Stimulated activated CD4-positive, alpha-beta T cell treated with anti-CD3 and anti-CD28 coated beads, Interleukin-4, amount 100 ng/mL, for 4 hours (primary cell): ENCODE data around the gene CC2D1B.
"Not testable (repeated sequence)": the region's sequence is repeated elsewhere in the genome, so short reads cannot be mapped to it uniquely, and the experiment has no call there.

Source experiments
- DNase-seq, 2 experiments: peaks; one replicate each; pipeline ENCODE4 v3.0.0-alpha.2; 2020

Gene CC2D1B, protein sequence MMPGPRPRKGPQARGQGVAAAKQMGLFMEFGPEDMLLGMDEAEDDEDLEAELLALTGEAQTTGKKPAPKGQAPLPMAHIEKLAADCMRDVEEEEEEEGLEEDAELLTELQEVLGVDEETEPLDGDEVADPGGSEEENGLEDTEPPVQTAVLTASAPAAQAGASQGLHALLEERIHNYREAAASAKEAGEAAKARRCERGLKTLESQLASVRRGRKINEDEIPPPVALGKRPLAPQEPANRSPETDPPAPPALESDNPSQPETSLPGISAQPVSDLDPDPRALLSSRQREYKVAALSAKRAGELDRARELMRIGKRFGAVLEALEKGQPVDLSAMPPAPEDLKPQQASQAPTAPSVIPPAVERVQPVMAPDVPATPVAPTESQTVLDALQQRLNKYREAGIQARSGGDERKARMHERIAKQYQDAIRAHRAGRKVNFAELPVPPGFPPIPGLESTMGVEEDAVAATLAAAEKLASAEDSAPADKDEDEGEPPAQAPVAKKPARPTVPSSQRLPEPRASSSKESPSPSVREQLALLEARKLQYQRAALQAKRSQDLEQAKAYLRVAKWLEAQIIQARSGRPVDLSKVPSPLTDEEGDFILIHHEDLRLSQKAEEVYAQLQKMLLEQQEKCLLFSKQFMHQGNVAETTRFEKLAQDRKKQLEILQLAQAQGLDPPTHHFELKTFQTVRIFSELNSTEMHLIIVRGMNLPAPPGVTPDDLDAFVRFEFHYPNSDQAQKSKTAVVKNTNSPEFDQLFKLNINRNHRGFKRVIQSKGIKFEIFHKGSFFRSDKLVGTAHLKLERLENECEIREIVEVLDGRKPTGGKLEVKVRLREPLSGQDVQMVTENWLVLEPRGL

DNA sequence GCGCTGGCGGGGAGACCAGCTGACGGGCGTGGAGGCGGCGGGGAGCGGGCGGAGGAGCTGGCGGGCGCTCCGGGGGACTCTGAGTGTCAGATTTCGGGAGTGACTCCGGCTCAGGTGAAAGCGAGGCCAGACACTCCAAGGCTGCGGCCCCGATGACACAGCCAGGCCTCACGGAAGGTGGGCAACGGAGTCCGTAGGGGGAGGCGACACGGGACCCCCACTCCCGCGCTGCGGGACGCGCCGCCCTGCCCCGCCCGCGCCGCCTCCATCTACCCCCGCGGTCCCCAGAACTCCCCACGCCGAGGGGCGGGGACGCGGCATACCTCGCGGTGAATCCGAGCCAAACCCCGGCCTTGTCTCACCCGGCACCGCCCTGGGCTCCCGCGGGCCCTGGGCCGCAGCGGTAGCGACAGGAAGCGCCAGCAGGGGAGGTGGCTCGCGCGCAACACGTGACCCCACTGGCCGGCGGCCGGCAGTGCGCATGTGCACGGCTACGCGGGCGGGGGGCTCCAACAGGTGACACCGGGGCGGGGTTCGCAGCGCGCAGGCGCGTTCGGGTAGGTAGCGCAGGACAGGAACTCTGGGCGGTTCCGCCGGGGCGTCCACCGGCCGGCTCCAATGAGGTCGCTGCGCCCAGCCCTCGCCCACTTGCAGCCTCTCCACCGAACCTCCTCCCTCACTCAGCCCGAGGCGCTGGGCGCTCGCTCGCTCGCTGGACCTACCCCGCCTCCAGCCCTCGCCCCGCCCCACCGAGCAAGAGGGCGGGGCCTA, at the start of gene CC2D1B:
Gene CC2D1B (minus strand): TSS at position 460 of the 771 bp plus-strand sequence. CDS start 1,585 bp downstream, outside the sequence.
- DNase-seq, result peak; percentile 98 to 99

DNA sequence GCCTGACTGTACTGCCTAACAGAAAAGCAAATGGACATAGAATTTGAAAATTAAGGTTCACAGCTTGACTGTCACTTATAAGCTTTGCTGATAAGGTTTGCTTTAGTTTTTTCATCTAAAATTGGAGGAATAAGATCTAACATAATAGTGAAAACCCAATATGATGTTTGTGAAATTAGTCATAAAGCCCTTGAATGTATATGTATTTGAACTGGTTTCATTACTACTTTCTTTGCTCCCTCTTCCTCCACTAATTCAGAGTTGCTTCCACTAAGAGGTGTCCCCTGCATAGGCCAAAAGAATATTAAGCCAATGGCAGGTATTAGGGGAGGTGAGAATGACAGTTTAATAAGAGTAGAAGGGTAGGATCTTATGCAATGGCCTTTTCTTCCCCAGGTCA, 48.9 kb upstream of the CC2D1B start:
- DNase-seq, result no peak

DNA sequence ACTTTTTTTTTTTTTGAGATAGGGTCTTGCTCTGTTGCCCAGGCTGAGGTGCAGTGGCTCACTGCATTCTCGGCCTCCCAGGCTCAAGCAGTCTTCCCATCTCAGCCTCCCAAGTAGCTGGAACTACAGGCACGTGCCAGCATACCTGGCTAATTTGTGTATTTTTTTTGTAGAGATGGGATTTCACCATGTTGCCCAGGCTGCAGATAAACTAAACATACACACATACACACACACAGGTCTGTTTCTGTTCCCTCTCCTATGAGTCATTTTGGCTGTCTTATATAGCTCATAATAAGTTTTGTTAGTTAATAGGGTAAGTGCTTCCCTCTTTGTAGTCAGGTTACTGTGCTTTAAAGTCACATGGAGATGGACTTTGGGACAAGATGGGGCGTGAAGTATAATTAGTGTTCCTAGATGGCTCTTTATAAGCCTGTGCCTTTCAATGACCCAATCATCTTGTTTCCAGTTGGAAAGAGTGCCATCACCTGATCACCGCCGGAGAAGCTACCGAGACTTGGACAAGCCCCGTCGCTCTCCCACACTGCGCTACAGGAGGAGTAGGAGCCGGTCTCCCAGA, 47.5 kb upstream of the CC2D1B start:
- no peak for DNase-seq

DNA sequence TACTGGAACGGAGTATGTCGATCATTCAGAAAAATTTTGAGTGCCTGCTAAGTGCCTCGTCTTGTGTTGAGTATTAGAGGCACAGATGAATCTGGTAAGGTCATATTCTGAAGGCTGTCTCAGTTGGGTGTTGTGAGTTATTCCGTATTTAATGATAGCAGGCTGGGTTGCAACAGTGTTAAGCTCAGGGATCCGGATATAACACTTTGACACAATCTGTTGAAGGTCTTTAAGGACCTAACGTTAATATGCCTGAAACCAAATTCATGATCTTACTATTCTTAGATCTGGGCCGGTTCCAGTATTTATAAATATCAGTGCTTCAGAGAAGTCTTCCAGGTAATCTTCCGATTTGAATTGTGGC, 39.0 kb upstream of the CC2D1B start:
- DNase-seq, result no peak

DNA sequence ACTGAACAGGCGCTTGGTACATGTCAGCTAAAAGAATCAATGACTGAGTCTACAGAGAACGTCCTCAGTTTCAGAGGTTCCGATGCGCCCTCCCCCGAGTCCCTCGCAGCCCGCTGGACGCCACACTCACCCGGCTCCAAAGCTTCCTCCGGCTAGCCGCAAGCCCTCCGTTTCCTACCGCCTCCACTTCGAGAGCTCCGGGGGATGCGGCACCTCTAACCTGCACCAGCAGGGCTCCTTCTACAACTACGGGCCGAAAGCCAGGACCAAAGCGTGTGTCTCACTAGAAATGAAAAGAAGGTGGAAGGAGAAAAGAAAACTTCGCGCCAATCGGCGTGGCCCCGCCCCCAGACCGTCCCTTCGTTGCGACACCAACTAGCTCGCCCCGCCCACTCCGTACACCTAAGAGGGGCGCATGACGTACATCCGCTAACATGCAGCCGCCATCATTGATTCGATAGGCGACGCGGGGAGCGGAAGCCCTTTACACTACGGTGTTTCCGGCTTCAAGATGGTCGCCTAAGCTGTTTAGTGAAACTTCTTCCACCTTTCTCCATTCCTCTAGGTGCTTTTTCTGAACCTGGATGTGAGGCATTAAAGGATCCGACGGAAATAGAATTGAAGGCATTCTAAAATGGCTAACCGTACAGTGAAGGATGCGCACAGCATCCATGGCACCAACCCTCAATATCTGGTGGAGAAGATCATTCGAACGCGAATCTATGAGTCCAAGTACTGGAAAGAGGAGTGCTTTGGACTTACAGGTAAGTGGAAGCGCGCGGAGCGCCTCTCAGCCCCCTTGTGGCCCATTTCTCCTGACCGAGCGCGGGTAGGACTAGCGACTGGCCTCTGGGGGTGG, 38.3 kb upstream of the CC2D1B start, which contains the start of the genes ORC1 and PRPF38A:
Gene ORC1 (minus strand): TSS at position 308 of the 859 bp plus-strand sequence. CDS start 2,200 bp downstream, outside the sequence.
Gene PRPF38A (plus strand): TSS at position 487 of the 859 bp plus-strand sequence. CDS start 148 bp downstream, at position 635.
- peak; percentile 96 to 98 for DNase-seq

DNA sequence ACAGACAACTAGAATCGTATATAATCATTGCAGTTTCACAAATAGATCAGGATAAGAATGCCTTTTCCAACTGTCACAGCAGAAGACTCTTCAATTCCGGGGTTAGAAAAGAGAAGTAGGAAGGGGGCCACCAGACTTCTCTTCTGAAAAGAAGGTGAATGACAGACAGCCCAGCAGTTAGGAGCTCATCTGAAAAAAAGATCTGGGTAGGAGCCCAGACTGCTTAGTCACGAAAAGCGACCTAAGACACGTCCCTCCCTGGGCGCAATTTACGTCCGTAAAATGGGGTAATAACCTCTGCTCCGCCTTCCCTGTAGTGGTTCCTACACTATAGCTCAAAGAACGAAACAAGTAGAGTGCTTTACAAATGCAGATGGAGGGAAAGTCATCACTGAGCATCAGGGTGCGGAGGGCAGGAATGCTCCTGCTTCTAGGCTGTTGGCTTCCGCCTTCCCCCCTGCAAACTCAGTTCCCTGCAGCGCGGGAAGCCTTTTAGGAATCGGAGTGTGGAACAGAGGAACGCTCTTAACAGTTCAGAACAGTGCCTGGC, 37.6 kb upstream of the CC2D1B start:
- DNase-seq, result peak; percentile 19 to 34

DNA sequence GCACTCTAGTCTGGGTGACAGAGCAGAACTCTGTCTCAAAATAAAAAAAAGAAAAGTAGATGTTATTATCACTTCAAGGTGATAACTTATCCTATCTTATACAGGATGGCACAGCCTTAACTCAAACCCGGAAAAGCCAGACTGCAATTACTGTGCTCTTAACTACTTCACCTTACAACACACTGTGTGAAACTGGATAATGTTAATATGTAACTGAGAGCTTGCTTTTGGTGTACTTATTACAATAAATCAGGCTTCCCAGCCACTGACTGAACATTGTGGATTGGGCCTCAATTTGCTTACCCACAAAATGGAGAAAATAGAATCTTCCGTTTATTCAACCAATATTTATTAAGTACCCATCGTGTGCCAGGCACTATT, 36.8 kb upstream of the CC2D1B start:
- no peak for DNase-seq

DNA sequence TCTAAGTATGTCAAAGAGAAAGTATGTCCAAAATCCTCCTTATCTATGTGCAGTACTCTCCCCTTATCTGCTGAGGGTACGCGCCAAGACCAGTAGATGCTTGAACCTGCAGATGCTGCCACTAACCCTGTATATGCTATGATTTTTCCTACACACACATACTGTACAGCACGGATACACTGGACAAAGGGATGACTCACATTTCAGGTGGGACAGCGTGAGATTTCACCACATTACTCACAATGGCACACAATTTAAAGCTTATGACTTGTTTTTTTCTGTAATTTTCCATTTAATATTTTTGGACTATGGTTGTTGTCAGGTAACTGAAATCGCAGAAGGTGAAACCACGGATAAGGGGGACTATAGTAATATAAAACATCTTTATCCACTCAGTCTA, 34.1 kb upstream of the CC2D1B start:
- no peak for DNase-seq

DNA sequence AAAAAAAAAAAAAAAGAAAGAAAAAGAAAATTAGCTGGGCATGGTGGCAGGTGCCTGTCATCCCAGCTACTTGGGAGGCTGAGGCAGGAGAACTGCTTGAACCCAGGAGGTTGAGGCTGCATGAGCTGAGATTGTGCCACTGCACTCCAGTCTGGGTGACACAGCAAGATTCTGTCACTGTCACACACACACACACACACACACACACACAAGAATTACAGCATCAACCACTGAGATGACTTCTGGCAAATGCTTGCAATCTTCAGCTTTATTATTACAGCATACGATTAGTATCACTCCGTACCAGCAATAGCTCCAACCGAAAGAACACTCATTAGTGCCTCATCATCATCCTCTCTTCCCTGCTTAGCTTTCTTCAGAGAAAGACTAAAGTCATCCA, 33.6 kb upstream of the CC2D1B start:
- DNase-seq, result no peak

DNA sequence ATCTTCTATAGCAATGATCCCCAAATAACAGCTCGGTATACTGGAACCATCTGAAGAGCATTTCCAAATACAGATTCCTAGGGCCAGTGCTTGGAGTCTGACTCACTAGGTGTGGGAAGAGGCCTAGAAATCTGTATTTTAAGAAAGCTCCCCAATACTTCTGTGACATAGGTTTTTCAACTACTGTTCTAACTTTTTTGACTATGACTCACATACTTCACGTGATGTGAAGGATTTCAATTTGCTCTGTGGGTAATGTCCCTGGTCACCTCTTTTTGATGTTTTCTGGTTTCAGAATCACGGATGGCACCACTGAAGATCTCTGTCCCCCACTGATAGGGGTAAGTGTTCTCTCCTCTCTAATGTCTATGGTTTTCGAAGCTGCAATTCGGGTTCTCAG, 27.2 kb upstream of the CC2D1B start:
- no peak for DNase-seq

DNA sequence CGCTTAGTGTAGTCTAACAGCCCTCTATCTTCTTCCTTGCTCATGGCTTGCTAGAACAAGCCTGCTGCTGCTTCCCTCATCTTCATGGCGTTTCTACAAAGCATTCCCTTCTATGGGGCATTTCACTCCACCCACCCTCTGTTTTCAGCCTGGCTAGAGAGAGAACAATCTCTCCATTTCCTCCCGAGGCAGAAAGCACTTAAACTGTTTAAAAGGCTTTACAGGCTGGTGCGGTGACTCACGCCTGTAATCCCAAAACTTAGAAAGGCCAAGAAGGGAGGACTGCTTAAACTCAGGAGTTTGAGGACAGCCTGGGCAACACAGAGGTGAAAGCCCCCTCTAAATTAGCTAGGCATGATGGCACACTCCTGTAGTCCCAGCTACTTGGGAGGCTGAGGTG, 20.5 kb upstream of the CC2D1B start:
- DNase-seq, result no peak

DNA sequence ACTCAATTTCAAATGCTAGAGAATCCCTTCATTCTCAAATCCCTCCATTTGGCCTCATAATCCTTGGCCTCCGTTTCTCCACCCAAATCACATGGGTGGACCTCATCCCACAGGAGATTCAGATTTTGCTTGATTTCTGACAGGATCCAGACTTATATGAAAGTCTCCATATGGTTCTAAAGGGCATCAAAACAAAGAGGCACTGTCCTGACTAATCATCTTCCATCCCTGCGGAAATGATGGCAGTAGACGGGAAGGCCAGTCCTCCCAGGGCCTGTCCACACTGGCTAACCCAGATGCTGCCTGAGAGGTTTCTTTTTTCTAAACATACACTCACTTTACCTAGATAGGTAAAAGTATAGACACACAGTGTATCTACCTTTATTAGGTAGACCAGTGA, 19.4 kb upstream of the CC2D1B start:
- DNase-seq, result no peak

DNA sequence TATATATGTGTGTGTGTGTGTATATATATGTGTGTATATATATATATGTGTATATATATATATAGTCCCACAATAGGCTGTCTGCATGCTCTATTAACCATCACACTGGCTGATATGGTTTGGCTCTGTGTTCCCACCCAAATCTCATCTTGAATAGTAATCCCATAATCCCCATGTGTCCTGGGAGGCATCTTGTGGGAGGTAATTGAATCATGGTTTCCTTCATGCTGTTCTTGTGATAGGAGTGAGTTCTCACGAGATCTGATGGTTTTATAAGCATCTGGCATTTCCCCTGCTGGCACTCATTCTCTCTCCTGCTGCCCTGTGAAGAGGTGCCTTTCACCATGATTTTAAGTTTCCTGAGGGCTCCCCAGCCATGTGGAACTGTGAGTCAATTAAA, 3.8 kb upstream of the CC2D1B start:
- not testable (repeated sequence) for DNase-seq

DNA sequence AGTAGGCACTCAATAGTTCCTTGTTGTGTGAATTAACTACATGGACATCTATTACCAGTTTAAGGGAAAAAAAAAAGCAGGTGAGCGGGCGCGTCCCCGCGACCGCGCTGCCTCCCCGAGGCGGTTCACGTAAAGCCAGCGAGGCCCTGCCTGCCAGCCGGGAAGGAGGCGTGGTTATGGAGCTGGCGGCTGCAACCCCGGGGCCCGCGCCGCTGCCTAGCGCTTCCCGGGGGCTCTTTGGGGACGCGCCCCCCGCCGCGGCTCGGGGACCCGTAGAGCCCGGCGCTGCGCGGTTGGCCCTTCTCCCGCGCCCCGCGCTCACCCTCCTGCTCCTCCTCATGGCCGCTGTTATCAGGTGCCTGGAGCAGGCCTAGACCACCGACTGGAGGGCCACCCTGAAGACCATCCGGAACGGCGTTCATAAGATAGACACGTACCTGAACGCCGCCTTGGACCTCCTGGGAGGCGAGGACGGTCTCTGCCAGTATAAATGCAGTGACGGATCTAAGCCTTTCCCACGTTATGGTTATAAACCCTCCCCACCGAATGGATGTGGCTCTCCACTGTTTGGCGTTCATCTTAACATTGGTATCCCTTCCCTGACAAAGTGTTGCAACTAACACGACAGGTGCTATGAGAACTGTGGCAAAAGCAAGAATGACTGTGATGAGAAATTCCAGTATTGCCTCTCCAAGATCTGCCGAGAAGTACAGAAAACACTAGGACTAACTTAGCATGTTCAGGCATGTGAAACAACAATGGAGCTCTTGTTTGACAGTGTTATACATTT, 2.6 kb upstream of the CC2D1B start:
- peak; percentile 54 to 56 for DNase-seq

DNA sequence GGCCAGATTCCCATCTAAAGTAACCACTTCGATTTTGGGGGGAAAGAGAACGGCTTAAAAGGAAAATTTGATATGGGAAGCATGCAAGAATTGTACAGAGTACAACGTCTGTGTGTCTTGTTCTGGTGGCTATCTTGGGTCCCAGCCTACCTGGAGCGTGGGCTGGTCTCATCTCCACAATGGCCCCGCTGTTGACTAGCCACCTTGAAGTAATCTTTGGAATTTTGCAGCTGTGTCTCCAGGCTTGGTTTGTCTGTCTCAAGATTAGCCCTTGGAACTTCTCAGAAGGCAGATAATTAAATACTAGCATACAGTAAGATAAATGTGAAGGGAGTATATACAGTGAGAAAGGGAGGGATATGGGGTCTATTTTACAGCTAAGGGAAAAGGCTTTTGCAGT, 1.3 kb upstream of the CC2D1B start:
- no peak for DNase-seq

DNA sequence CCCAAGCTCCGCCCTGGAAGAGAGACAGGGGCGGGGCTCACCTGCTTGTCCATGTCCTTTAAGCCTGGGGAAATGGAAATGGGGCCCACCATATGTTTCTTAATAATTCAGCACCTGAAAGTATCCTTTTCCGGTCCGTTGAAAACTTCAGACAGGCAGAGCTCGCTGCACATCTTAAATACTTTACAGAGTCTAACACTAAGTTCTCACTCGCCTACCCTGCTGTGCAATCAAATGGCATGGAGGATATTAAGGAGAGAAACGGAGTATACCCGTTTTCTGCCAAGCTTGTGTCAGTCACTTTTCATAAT, 467 bp upstream of the CC2D1B start:
- no peak for DNase-seq

DNA sequence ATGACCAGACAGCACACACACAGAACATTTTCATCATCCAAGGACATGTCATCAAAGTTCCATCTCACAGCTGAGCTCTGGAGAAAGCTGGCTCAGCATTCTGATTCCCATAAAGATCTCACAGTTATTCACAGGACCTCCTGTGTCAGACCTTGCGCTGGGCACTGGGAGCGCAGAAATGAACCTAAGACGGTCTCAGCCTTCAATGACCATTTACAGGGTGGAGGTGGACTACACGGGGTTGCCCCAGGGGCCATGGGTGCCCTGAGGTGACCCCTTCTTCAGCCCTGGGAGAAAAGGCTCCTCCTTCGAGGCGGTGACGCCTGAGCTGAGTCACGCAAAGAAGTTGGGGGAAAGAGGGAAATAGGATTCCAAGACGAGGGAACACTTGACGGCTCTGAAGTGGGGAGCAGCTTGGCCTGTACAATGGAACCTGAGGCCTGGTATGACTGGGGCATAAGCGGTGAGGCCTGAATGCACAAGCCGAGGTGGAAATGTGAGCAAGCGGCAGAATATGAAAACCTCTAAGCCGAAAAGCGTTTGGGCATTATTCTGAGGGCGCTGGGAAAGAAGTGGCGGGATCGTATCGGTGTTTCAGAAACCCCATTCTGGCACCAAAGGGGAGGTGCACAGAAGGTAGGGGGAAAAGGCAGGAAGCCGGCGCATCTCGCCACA, 797 bp downstream of the CC2D1B start:
- DNase-seq, result peak; percentile 4 to 11

DNA sequence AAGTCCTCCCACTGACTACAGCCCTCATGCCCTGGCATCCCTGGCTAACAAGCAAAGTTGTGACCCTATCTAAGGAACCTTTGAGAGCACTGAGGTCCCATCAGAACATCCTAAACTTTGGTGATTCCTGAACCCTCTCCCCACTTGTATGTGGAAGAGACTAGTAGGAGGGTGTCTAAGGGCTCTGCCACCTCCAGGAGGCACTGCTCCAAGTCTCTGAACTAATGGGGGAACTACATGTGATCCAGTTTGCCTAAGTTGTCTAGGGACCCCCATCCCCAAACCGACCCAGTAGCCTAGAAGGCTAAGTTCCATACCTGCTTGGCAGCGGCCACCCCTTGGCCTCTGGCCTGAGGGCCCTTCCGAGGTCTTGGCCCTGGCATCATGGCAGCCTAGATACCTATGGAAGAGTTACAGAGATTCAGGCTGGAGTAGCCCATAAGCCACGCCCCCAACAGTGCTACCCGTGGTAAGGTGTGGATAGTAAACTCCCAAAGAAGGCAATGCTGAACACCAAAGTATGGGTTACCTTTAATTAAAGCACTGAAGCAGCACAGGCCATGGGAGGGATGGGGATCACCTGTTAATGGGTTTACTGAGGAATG, 1.7 kb downstream of the CC2D1B start:
- peak in 1 of 2 experiments; percentile 3 for DNase-seq

DNA sequence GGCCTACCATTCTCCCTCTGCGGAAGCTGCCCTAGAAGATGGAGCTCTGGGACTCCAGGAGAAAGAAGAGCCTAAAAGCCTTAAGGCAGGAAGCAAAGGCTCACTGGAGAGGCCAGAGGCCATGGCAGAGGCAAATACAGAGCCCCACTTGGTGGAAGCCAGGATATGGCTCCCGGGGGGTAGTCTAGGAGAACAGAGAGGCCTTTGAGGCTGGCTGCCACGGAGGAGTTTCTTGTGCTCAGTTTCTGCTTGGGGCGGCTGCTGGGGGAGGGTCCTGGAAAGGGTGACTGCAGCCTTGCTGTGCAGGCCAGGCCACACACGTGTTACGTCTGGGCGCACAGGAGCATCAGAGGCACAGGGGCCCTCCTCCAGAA, 5.4 kb downstream of the CC2D1B start:
- DNase-seq, result no peak
